Spleen (tissue), 11 donors: Measurements from ENCODE around the gene TK1. TPM values are rescaled to one million over a fixed set of nuclear protein-coding genes. Genes with fewer than 3 reads are reported as not detected.

Experiments used
- DNase-seq: peaks from one replicate; pipeline ENCODE4 v3.0.0-alpha.2; 2020
- H3K27ac ChIP-seq, 8 donors: fragments of 200-600 bp; sonication (generic) in 7 of 8; 1 replicate in 4 of 8; 2 replicates in 4 of 8; pipeline versions ENCODE4 v1.5.0 to v1.8.0; 2016 to 2021; ENCODE audit warnings: inconsistent platforms in 4 of 8, mild to moderate bottlenecking in 4 of 8, moderate library complexity in 1 of 8
- H3K27me3 ChIP-seq, 7 donors: fragments of 200-600 bp; sonication (generic) in 6 of 7; replicated peaks in 1 of 7; 1 replicate in 4 of 7; 2 replicates in 3 of 7; pipeline versions ENCODE4 v1.5.0 to v1.8.0; 2016 to 2021; ENCODE audit warnings: inconsistent platforms in 3 of 7, mild to moderate bottlenecking in 1 of 7
- H3K36me3 ChIP-seq, 6 donors: fragments of 200-600 bp; sonication (generic) in 5 of 6; 1 replicate in 4 of 6; 2 replicates in 2 of 6; pipeline versions ENCODE4 v1.5.0 to v1.8.0; 2016 to 2021; ENCODE audit warnings: inconsistent platforms in 2 of 6
- H3K4me1 ChIP-seq, 6 donors: fragments of 200-600 bp; sonication (generic) in 5 of 6; 1 replicate in 3 of 6; 2 replicates in 3 of 6; pipeline versions ENCODE4 v1.5.0 to v1.8.0; 2016 to 2021; ENCODE audit warnings: inconsistent platforms in 3 of 6
- H3K4me3 ChIP-seq, 8 donors: fragments of 200-600 bp; sonication (generic) in 7 of 8; 1 replicate in 4 of 8; 2 replicates in 4 of 8; pipeline versions ENCODE4 v1.5.0 to v1.8.0; 2016 to 2021; ENCODE audit warnings: inconsistent platforms in 4 of 8, mild to moderate bottlenecking in 4 of 8, moderate library complexity in 2 of 8
- H3K9me3 ChIP-seq, 8 donors: fragments of 200-600 bp; sonication (generic) in 7 of 8; 1 replicate in 4 of 8; 2 replicates in 4 of 8; pipeline versions ENCODE4 v1.5.0 to v1.8.0; 2016 to 2021; ENCODE audit warnings: inconsistent platforms in 4 of 8
- POLR2A ChIP-seq, 3 donors: fragments of 450-650 bp; IDR thresholded peaks; one replicate each; pipeline ENCODE4 v1.5.1; 2017; ENCODE audit warnings: antibody characterized with exemption in 3 of 3, mild to moderate bottlenecking in 1 of 3
- POLR2AphosphoS5 ChIP-seq, 3 donors: sonication (generic); formaldehyde crosslinking; IDR thresholded peaks; one replicate each; pipeline ENCODE4 v1.5.1; 2017; ENCODE audit warnings: antibody characterized with exemption in 3 of 3
- WGBS, 5 donors: extraction: QIAGEN DNeasy Blood & Tissue Kit in 3 of 5; methylation state at CpG; one replicate each; pipeline versions ENCODE4 v1.1.5 to v1.1.7; 2013 to 2018; 5-methylcytosine and 5-hydroxymethylcytosine counted together
- intact Hi-C: fragments of 100-400 bp; cut with DNase I; formaldehyde crosslinking; loops from one replicate; pipeline ENCODE4 v1.15.0; 2023; ENCODE audit warnings: low total_unique reads
- polyA plus RNA-seq, 3 donors: library from polyadenylated mRNA; stranded (reverse); fragments of 200-250 nt; gene quantifications; one replicate each; pipeline ENCODE4 v1.2.1, GENCODE V29; 2013
- total RNA-seq, 7 donors: library from RNA; depleted of rRNA in 3 of 7; stranded (reverse); fragments of >200 nt in 3 of 7; fragmentation: NEBNext Ultra II Directional in 4 of 7; extraction: Animal tissue kit (Norgen Biotek cat#: 25700) in 4 of 7; gene quantifications; one replicate each; pipeline versions ENCODE4 v1.1.0 to v1.2.1, GENCODE V29; 2016 to 2021
- TF ChIP-seq, protein P1 (sequence below), 11 experiments: fragments of 200-600 bp in 7 of 11; fragments of 450-650 bp in 4 of 11; sonication (generic) in 4 of 11; IDR thresholded peaks in 8 of 11; conservative IDR thresholded peaks in 3 of 11; 1 replicate in 7 of 11; 2 replicates in 4 of 11; pipeline versions ENCODE4 v1.4.0 to v1.8.0; 2016 to 2021; ENCODE audit warnings: antibody characterized with exemption in 11 of 11, inconsistent platforms in 4 of 11, mild to moderate bottlenecking in 1 of 11
- donor health status: healthy with polysubstance abuse.
- donor health status: DM: no; HTN: no; CAD: no; lungs with moderate emphysema.
- donor health status: DM: no; HTN: no; CAD: no.
- donor health status: Bipolar disorder and iron deficiency.
- donor health status: healthy.
- donor health status: DM: no; HTN: no; CAD: no.
- donor health status: DM: yes; HTN: yes; CAD: no.

Gene TK1
- total and polyA plus RNA-seq, 10 donors = 3.7 to 20.4 (median 10.7) TPM

DNA sequence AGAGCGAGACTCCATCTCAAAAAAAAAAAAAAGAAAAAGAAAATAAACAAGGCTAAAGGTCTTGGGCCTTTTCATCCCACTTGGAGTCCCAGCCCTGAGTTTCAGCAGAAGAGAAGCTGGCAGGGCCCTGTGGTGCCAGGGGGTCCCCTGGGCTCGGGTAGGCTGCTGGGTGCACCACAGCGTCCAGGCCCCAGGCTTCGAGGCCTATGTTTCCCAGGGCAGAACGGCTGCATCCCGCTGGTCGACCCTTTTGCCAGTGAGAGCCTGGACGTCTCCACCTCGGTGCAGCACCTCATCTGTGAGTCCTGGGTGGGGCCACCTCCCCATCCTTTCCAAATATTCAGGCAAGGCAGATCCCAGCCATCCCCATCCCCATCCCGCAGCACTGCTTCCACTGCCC is 46.8 kb upstream of the TK1 start:
- TF ChIP-seq, protein P1, sequence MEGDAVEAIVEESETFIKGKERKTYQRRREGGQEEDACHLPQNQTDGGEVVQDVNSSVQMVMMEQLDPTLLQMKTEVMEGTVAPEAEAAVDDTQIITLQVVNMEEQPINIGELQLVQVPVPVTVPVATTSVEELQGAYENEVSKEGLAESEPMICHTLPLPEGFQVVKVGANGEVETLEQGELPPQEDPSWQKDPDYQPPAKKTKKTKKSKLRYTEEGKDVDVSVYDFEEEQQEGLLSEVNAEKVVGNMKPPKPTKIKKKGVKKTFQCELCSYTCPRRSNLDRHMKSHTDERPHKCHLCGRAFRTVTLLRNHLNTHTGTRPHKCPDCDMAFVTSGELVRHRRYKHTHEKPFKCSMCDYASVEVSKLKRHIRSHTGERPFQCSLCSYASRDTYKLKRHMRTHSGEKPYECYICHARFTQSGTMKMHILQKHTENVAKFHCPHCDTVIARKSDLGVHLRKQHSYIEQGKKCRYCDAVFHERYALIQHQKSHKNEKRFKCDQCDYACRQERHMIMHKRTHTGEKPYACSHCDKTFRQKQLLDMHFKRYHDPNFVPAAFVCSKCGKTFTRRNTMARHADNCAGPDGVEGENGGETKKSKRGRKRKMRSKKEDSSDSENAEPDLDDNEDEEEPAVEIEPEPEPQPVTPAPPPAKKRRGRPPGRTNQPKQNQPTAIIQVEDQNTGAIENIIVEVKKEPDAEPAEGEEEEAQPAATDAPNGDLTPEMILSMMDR (IDR thresholded peaks at IDR 0.05 in 8 of 11, conservative IDR thresholded peaks at IDR 0.05 in 3 of 11) = no peak
- TF ChIP-seq POLR2A (IDR thresholded peaks at IDR 0.05) (no peak), POLR2AphosphoS5 (IDR thresholded peaks at IDR 0.05) (no peak)
- Histone ChIP-seq H3K27me3 (peaks cover 0 to 57% (median 31%) of the 10 kb centered on the region in 7 donors), H3K4me1 (peaks cover 0 to 44% (median 17%) of the 10 kb centered on the region in 6 donors), H3K9me3 (no peaks in the 10 kb centered on the region), H3K4me3 (no peak overlapping the region), H3K27ac (no peak overlapping the region), H3K36me3 (no peaks in the 10 kb centered on the region)
- intact Hi-C loops = no loop called here
- DNase-seq = no peak
- 86 to 98% (median 94%) methylated on average over 10 of the region's 10 CpGs for WGBS, 5 donors

- Histone ChIP-seq H3K4me3 (no peak overlapping the region), H3K27ac (no peak overlapping the region), H3K27me3 (peaks cover 0 to 66% (median 31%) of the 10 kb centered on the region in 7 donors), H3K4me1 (peaks cover 0 to 42% (median 16%) of the 10 kb centered on the region in 6 donors), H3K36me3 (no peaks in the 10 kb centered on the region), H3K9me3 (no peaks in the 10 kb centered on the region)
- intact Hi-C loops = no loop called here
- 88 to 100% (median 94%) methylated on average over 2 of the region's 2 CpGs for WGBS, 5 donors
- no peak for TF ChIP-seq POLR2AphosphoS5 (IDR thresholded peaks at IDR 0.05)
- TF ChIP-seq, protein P1 (IDR thresholded peaks at IDR 0.05 in 8 of 11, conservative IDR thresholded peaks at IDR 0.05 in 3 of 11) = no peak
- no peak for TF ChIP-seq POLR2A (IDR thresholded peaks at IDR 0.05)
- DNase-seq = no peak
Observed at GRCh38 chr17:78232859-78233173, 46.0 kb upstream of the TK1 start.

DNA sequence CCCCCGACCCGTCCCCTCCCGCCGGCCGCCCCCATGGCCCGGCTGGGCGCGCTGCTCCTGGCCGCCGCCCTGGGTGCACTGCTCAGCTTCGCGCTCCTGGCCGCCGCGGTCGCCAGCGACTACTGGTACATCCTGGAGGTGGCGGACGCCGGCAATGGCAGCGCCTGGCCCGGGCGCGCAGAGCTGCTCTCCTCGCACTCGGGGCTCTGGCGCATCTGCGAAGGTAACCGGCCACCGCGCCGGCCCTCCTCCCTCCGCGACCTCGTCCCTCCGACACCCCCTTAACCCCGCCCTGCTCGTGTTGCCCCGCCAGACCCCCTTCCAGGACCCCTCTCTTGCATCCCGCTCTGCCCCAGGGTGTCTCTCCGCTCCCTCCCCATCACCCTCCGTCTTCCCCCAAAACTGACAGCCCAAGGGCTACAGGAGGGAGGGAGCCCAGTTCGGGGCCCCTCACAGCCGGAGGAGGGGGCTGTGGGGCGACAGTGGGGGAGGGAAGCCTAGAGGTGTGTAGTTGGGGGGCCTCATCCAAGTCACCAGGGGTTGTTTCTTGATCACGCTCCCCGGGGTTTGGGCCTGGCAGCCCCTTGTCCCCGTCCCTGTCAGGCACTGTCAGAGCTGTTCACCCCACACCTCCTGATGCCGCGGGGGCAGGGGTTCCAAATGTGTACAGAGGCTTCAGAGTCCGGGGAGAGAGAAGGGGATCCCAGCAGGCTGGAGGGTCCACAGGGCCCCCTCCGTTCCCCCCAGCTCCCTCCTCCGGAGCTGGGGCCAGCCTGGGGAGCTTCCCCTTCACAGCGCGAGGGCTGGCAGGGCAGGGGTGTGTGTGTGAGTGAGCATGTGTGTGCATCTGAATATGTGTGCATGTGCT is 45.4 kb upstream of the TK1 start:
- Histone ChIP-seq H3K4me3 (peak overlapping the region in 1 of 8 donors; percentile 49), H3K4me1 (peaks cover 0 to 38% (median 16%) of the 10 kb centered on the region in 6 donors), H3K27me3 (peaks cover 0 to 72% (median 31%) of the 10 kb centered on the region in 7 donors), H3K9me3 (no peaks in the 10 kb centered on the region), H3K36me3 (no peaks in the 10 kb centered on the region), H3K27ac (no peak overlapping the region)
- TF ChIP-seq, protein P1 (IDR thresholded peaks at IDR 0.05 in 8 of 11, conservative IDR thresholded peaks at IDR 0.05 in 3 of 11) = no peak
- TF ChIP-seq POLR2AphosphoS5 (IDR thresholded peaks at IDR 0.05) = no peak
- WGBS, 5 donors = 14 to 22% (median 16%) methylated on average over 32 to 55 of the region's 55 CpGs
- DNase-seq = peak; percentile 76
- intact Hi-C loops = no loop called here
